ENCODE data around the gene RALGAPA2.

The RALGAPA2 gene

GRCh38 chr20:20411836-20412235 lies 300.6 kb downstream of the RALGAPA2 start:
- in situ Hi-C loops (cut with HindIII; ENCODE audit: low pct_ligation_motif_present, low pct_unique_long_range_greater_than_20kb, low sequenced_read_pairs) = no loop called here
- no peak for DNase-seq

GRCh38 chr20:20411402-20411801 lies 301.0 kb downstream of the RALGAPA2 start:
- DNase-seq = no peak
- in situ Hi-C loops (cut with HindIII; ENCODE audit: low pct_ligation_motif_present, low pct_unique_long_range_greater_than_20kb, low sequenced_read_pairs) = no loop called here

- no peak for DNase-seq
Observed at GRCh38 chr20:20410678-20411077, 301.8 kb downstream of the RALGAPA2 start.

DNA sequence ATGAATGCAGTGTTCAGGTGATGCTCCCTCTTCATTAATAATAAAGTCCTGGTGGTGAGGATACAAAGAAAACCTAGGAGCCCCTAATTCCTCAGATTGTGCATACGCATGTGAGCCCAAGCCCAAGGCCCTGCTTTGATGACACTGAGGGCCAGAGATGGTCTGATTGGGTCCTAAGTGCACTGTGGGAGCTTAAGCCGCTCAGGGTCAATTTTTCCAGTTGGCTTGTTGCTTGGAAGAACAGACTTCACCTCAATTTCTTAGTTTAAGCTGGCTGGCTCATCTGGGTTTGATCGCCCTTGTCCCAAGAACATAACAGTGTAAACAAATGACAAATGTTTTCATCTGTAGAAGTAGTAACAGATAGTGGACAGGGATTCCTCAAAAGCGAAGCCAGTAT lies 303.1 kb downstream of the RALGAPA2 start:
- in situ Hi-C loops (cut with HindIII; ENCODE audit: low pct_ligation_motif_present, low pct_unique_long_range_greater_than_20kb, low sequenced_read_pairs) = no loop called here
- DNase-seq = no peak

More at GRCh38 chr20:20410678-20411077, 301.8 kb downstream of the RALGAPA2 start:
- in situ Hi-C loops (cut with HindIII; ENCODE audit: low pct_ligation_motif_present, low pct_unique_long_range_greater_than_20kb, low sequenced_read_pairs) = no loop called here

DNA sequence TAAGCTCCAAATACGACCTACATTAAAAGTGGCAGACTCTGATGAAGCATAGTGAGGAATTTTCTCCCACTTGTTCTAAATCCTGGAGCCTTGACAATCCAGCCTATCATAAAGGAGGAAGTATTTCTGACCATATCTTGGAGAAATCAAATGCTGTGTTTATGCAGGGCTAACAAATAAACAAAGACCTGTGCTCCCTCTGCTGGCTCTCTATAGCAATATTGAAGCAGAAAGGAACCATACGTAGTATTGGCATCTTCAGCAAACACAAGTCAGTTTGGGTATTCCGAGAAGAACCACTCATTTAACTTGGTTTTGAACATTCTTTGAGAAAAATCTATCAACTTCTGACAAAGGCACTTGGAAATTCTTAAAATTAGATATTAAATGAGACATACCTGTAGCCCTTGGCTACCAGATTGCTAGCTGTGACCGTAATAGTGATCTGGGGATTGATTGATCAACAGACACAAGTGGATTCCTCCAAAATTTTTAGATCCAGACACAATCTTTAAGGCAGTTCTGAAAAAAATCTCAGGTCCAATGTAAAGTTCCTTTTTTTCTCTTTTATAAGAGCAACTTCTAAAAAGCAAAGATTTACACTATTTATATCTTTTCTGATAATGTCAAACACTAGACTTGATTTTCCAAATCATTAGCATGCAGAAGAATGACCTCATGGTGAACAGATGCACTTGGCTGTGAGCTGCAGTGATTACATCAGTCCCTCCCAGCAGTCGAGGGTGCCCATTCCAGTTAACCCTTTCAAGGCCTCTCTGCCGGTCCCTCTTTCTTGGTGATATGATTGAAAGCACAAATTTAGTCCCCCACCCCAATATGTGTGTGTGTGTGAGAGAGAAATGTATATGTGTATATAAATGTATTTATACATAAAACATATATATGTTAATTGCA lies 304.3 kb downstream of the RALGAPA2 start:
- in situ Hi-C loops (cut with HindIII; ENCODE audit: low pct_ligation_motif_present, low pct_unique_long_range_greater_than_20kb, low sequenced_read_pairs) = no loop called here
- no peak for DNase-seq

DNA sequence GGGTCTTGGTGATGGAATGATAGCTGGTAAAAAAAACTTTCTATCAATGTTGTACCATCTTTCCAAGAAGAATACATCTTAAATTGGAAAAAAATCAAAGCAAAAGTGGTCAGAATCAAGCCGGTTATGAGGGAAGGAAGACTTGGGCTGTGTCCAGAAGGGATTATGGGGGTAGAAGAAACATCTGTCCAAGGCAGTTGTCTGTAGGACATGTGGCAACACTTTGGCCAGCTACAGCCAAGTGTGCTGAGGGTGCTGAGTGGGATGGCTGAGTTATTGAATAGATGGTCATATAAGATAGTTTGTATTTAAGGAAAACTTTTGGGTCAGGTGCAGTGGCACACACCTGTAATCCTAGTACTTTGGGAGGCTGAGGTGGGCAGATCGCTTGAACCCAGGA lies 306.1 kb downstream of the RALGAPA2 start:
- in situ Hi-C loops (cut with HindIII; ENCODE audit: low pct_ligation_motif_present, low pct_unique_long_range_greater_than_20kb, low sequenced_read_pairs) = no loop called here
- no peak for DNase-seq

- in situ Hi-C loops (cut with HindIII; ENCODE audit: low pct_ligation_motif_present, low pct_unique_long_range_greater_than_20kb, low sequenced_read_pairs) = no loop called here
- no peak for DNase-seq
Observed at GRCh38 chr20:20405623-20406022, 306.8 kb downstream of the RALGAPA2 start.

- in situ Hi-C loops (cut with HindIII; ENCODE audit: low pct_ligation_motif_present, low pct_unique_long_range_greater_than_20kb, low sequenced_read_pairs) = no loop called here
- DNase-seq = no peak
Observed at GRCh38 chr20:20404633-20405032, 307.8 kb downstream of the RALGAPA2 start.

- in situ Hi-C loops (cut with HindIII; ENCODE audit: low pct_ligation_motif_present, low pct_unique_long_range_greater_than_20kb, low sequenced_read_pairs) = no loop called here
- no peak for DNase-seq
Observed at GRCh38 chr20:20401991-20402390, 310.5 kb downstream of the RALGAPA2 start.

DNA sequence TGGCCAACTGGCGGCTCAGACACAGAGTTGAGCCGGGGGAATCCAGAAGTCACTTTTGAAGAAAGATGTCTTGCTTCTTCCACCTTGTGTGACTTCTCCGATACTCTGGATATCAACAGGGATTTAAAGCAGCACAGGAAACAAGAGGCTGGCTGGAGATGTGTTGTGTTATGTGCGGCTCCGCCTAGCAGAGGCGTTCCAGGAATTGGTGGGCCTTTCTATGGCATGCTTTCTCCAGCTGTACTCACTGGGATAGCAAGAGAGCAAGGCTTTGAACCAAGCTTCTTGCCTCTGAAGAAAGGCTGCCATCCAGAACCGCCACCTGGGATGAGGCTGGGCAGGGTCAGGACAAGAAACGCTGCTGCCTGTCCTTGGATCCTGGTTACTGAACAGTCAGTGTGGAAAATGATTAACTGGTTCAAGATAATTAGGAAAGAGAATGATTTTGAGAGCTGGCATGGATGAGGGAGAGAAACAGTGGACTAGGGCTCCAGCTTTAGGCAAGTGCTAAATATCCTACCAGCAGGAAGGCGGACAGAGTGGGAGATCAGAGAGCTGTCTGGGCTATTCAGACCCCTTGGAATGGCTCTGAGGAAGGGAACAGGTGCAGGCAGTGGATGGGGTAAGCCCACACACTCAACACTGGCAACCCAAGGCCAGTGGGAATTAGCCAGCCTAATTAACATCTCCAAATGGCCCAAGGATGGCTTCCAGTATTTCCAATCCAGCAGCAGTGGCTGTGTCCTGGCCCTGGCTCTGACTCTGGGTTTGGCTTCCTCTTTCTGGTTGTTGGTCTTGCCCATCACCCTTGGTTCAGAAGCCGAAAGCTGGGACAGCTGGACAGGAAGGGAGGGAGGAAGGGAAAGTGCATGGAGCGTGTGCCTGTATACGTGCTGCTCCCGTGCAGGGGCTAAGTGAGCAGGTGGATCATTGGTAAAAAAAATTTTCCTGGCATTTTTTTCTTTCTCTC lies 312.6 kb downstream of the RALGAPA2 start:
- DNase-seq = no peak
- in situ Hi-C loops (cut with HindIII; ENCODE audit: low pct_ligation_motif_present, low pct_unique_long_range_greater_than_20kb, low sequenced_read_pairs) = no loop called here

- in situ Hi-C loops (cut with HindIII; ENCODE audit: low pct_ligation_motif_present, low pct_unique_long_range_greater_than_20kb, low sequenced_read_pairs) = no loop called here
- no peak for DNase-seq
Observed at GRCh38 chr20:20398123-20398522, 314.3 kb downstream of the RALGAPA2 start.

- in situ Hi-C loops (cut with HindIII; ENCODE audit: low pct_ligation_motif_present, low pct_unique_long_range_greater_than_20kb, low sequenced_read_pairs) = no loop called here
- no peak for DNase-seq
Observed at GRCh38 chr20:20396794-20397193, 315.6 kb downstream of the RALGAPA2 start.

DNA sequence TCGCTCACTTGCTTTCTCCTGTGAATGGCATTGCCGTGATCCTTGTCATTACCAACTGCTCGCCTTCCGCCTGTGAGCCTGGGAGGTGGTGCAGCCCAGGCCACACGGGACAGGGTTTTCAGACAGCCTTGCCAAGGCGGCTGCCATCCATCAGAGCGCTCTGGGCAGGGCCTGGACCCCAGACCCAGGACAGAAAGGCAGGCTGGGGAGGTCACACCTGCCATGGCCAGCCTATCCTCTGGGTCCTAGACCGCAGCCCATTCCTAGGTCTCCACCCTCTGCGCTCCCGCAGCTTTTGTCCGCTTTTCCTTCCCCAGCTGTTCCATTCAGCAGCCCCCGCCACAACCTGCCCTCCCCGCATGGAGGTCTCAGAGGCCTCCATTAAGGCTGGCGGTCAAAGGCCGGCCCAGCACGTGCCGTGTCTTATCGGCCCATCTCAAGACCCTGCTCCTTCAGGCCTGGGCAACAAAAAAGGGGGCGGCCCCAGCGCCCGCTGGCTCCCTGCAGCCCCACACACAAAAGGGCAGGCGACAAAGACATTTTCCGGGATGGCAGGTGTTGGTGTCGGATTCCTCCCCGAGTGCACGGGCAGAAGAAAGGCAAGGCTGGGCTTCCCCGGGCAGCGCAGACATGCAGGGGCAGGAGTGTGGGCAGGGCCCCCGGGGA lies 316.4 kb downstream of the RALGAPA2 start:
- DNase-seq = no peak
- in situ Hi-C loops (cut with HindIII; ENCODE audit: low pct_ligation_motif_present, low pct_unique_long_range_greater_than_20kb, low sequenced_read_pairs) = no loop called here

DNA sequence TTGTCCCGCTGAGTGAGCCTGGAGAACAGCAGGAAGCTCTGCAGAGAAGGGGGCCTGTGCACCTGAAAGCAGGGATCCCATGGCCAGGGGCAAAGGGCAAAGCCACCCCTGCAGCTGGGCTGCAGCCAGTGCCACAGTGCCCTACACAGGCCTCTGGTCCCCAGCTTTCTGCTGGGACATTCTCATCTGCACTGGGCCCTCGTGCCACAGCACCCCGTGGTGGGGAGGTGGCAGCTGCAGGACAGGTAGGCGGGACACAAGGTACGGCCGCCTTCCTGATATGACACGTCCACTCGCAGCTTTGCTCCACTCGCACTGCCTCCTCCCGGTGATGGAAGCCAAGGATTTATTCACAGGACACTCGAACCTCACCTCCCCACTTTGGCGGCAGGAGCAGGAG lies 317.4 kb downstream of the RALGAPA2 start:
- in situ Hi-C loops (cut with HindIII; ENCODE audit: low pct_ligation_motif_present, low pct_unique_long_range_greater_than_20kb, low sequenced_read_pairs) = no loop called here
- DNase-seq = no peak

GRCh38 chr20:20393207-20394120 lies 319.0 kb downstream of the RALGAPA2 start:
- DNase-seq = no peak
- in situ Hi-C loops (cut with HindIII; ENCODE audit: low pct_ligation_motif_present, low pct_unique_long_range_greater_than_20kb, low sequenced_read_pairs) = no loop called here

DNA sequence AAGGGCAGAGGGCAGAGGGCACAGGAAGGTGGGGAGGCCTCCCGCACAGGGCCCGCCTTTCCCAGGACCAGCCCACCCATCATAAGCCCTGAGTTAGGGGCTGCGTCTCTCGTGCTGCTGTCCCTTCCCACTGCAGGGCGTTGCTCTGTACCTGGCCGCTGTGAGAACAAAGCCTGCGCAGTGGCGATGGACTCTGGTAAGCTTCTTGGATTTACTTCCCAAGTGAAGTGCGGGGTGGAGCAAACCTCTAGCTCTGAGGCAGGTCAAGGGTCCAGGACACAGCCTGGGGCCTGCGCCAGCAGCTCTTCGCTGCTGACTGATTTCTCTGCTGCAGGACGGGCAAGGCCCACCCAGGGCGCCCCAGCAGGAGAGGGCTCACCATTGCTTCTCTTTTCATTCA lies 320.7 kb downstream of the RALGAPA2 start:
- no peak for DNase-seq
- in situ Hi-C loops (cut with HindIII; ENCODE audit: low pct_ligation_motif_present, low pct_unique_long_range_greater_than_20kb, low sequenced_read_pairs) = no loop called here

GRCh38 chr20:20391115-20391514 lies 321.3 kb downstream of the RALGAPA2 start:
- no peak for DNase-seq
- in situ Hi-C loops (cut with HindIII; ENCODE audit: low pct_ligation_motif_present, low pct_unique_long_range_greater_than_20kb, low sequenced_read_pairs) = no loop called here

- no peak for DNase-seq
- in situ Hi-C loops (cut with HindIII; ENCODE audit: low pct_ligation_motif_present, low pct_unique_long_range_greater_than_20kb, low sequenced_read_pairs) = no loop called here
Observed at GRCh38 chr20:20390393-20390792, 322.1 kb downstream of the RALGAPA2 start.
